Measurements from ENCODE around the gene MYO16.

DNA sequence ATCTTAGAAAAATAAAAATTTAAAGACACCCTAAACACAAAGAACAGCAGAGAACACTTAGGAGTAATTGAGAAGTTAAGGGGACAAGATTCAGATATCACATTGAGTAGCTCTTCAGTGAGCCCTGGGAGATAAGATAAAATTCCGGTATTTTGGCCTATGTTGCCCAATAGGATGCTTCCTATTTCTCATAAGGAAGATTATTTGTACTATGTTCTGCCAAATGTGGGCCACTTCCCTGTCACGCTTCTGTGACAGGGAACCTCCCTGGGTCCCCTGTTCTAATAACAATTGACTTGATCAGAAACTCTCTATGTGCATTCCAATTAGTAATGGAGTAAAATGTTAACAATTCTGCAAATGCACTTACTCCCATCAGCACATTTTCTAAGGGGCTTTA lies 310.7 kb downstream of the MYO16 start:
- TF ChIP-seq GATA2 (IDR thresholded peaks at IDR 0.05; ENCODE audit: low read depth, low read length) (no peak), GATA3 (IDR thresholded peaks at IDR 0.05; ENCODE audit: low read depth, low read length) (no peak)
